Panc1 (cell line): ENCODE data around the gene RAB6B. TPM values are rescaled to one million over a fixed set of nuclear protein-coding genes. Genes with fewer than 3 reads are reported as not detected.

Source experiments
- ATAC-seq: fragments of 200-7000 bp; cut with Tn5 transposase; 2 replicates; pipeline ENCODE4 v1.9.1; 2020; ENCODE audit warnings: mild to moderate bottlenecking, moderate library complexity
- BruUV-seq: library from RNA; stranded (reverse); fragments of 400-500 nt; replicated peaks from 2 replicates; lab custom pipeline; 2021; lab: Mats Ljungman, UMichigan
- CTCF ChIA-PET: fragments of 300-600 bp; sonication (Branson Sonifier 250); formaldehyde crosslinking; loops from one replicate; lab custom pipeline; 2022; ENCODE audit warnings: antibody characterized with exemption; lab: Charles Lee
- POLR2A ChIA-PET: fragments of 300-600 bp; sonication (Branson Sonifier 250); formaldehyde crosslinking; loops from one replicate; lab custom pipeline; 2022; ENCODE audit warnings: antibody characterized with exemption; lab: Charles Lee
- DNase-seq: peaks from one replicate; pipeline ENCODE4 v3.0.0-alpha.2; 2010; ENCODE audit warnings: low read depth, low spot score
- H3K27ac ChIP-seq: 2 replicates; pipeline ENCODE4 v1.5.1; 2011; ENCODE audit warnings: mild to moderate bottlenecking, low read length, inconsistent platforms
- H3K27me3 ChIP-seq: fragments of 200-500 bp; sonication (Bioruptor generic); 2 replicates; pipeline ENCODE4 v1.6.0; 2014; ENCODE audit warnings: low read length, inconsistent platforms; ENCODE audit not compliant: control insufficient read depth, insufficient read depth
- H3K36me3 ChIP-seq: fragments of 200-500 bp; sonication (Bioruptor generic); 2 replicates; pipeline ENCODE4 v1.5.1; 2014; ENCODE audit warnings: inconsistent platforms, mild to moderate bottlenecking, low read length, moderate library complexity; ENCODE audit not compliant: control insufficient read depth, insufficient read depth
- H3K4me1 ChIP-seq: 2 replicates; pipeline ENCODE4 v1.5.1; 2011; ENCODE audit warnings: inconsistent platforms, mild to moderate bottlenecking, low read length, moderate library complexity; ENCODE audit not compliant: control insufficient read depth, insufficient read depth
- H3K4me3 ChIP-seq, 2 experiments: 2 replicates each; pipeline ENCODE4 v1.5.1; 2011 to 2012; ENCODE audit warnings: low read depth in 2 of 2, low read length in 2 of 2, mild to moderate bottlenecking in 2 of 2, inconsistent platforms in 1 of 2, moderate library complexity in 1 of 2
- H3K9me3 ChIP-seq: fragments of 200-500 bp; sonication (Bioruptor generic); 2 replicates; pipeline ENCODE4 v1.5.1; 2014; ENCODE audit warnings: low read depth, mild to moderate bottlenecking, inconsistent platforms, low read length, moderate library complexity; ENCODE audit not compliant: control insufficient read depth, insufficient read depth
- POLR2AphosphoS5 ChIP-seq: IDR thresholded peaks from 2 replicates; pipeline ENCODE4 v1.6.1; 2012; ENCODE audit warnings: mild to moderate bottlenecking, low read depth, low read length, moderate library complexity
- SIN3A ChIP-seq: IDR thresholded peaks from 2 replicates; pipeline ENCODE4 v1.6.1; 2012; ENCODE audit warnings: low read depth, mild to moderate bottlenecking, low read length, moderate library complexity, borderline replicate concordance; ENCODE audit not compliant: insufficient read depth
- TCF7L2 ChIP-seq: IDR thresholded peaks from 2 replicates; pipeline ENCODE4 v1.6.1; 2011; ENCODE audit warnings: mild to moderate bottlenecking, low read depth, low read length, inconsistent platforms
- in situ Hi-C: cut with HindIII; loops from 2 replicates; pipeline ENCODE4 v1.10.0; 2016; ENCODE audit warnings: low sequenced_read_pairs, low pct_unique_long_range_greater_than_20kb
- intact Hi-C: fragments of 100-400 bp; cut with micrococcal nuclease; formaldehyde crosslinking; loops from one replicate; pipeline ENCODE4 v1.10.0; 2022; ENCODE audit not compliant: unreplicated experiment
- total RNA-seq: library from RNA; stranded (reverse); gene quantifications from one replicate; pipeline ENCODE4 v1.2.1, GENCODE V29; 2021; ENCODE audit not compliant: unreplicated experiment
- TF ChIP-seq, protein P1 (sequence below), 2 experiments: IDR thresholded peaks; 2 replicates each; pipeline ENCODE4 v1.6.1; 2011 to 2012; ENCODE audit warnings: low read depth in 2 of 2, control low read depth in 1 of 2, low read length in 1 of 2, mild to moderate bottlenecking in 1 of 2, moderate library complexity in 1 of 2; ENCODE audit not compliant: insufficient read depth in 1 of 2
- TF ChIP-seq, protein P2 (sequence below): fragments of 450-650 bp; IDR thresholded peaks from 2 replicates; pipeline ENCODE4 v1.5.1; 2017; ENCODE audit warnings: mild to moderate bottlenecking

Gene RAB6B
- total RNA-seq, 1 experiment from 2014 or later = 49.2 TPM

DNA sequence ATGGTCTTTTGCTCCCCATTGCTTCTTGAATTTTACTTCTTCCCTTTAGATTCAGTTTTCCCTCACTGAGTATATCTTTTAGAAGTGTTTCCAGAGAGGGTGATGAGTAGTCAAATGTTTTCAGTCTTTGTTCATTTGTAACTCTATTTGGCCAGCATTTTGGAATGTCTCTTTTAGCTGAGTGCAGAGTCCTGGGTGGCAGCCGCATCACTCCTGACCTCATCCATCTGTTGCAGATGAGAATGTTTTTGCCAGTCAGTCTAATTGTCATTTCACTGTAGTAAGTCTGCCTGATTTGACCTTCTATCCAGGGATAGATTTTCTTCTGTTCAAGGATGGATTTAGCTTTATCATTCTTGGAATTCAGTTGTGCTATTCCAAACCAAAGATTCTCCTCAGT, 82.8 kb downstream of the RAB6B start:
- peaks cover 37% of the 10 kb centered on the region for H3K36me3 ChIP-seq
- no TSS peak for BruUV-seq

DNA sequence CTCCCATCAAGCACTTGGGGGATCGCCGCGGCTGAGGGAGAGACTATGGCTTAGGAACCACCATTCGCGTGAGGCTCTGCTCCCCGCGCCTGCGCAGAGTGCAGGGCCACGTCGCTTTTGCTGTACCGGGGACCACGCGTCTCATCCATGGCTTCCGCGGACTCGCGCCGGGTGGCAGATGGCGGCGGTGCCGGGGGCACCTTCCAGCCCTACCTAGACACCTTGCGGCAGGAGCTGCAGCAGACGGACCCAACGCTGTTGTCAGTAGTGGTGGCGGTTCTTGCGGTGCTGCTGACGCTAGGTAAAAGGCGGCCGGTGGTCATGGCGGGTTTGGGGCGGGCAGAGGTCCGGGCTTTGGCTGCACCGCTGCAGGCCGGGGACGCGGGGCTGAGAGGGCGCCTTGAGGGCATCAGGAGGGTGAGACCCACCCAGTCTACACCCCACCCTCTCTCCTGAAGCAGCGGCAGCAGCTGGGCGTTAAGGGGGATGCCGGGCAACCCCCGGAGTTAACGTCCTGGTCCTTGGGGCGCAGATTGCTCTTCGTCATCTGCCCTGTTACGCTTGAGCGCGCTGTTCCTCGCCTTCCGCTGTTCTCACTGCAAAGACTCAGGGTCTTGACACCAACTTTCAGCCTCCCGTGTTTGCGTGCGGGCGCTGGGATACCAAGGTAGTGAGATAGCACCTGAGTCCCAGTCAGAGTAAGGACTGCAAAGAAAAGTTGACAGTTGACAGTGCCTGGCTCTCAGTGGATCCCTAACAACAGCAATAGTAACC, 89.8 kb downstream of the RAB6B start, which contains the start of gene SRPRB:
Gene SRPRB, plus strand, starts transcription at position 114 of the 774 bp plus-strand sequence. Its CDS starts 34 bp downstream, at position 148.
- no peaks in the 10 kb centered on the region for H3K9me3 ChIP-seq
- ATAC-seq = peak; percentile 100
- H3K4me3 ChIP-seq = peak within 1 kb of the TSS; percentile 82 to 96
- intact Hi-C loops = loop anchor here (5.0 kb wide), 1 partner anchor 144 kb away; the partner anchor contains the start of gene TOPBP1
- BruUV-seq = no TSS peak
- TF ChIP-seq TCF7L2 = no peak
- TF ChIP-seq, protein P1, sequence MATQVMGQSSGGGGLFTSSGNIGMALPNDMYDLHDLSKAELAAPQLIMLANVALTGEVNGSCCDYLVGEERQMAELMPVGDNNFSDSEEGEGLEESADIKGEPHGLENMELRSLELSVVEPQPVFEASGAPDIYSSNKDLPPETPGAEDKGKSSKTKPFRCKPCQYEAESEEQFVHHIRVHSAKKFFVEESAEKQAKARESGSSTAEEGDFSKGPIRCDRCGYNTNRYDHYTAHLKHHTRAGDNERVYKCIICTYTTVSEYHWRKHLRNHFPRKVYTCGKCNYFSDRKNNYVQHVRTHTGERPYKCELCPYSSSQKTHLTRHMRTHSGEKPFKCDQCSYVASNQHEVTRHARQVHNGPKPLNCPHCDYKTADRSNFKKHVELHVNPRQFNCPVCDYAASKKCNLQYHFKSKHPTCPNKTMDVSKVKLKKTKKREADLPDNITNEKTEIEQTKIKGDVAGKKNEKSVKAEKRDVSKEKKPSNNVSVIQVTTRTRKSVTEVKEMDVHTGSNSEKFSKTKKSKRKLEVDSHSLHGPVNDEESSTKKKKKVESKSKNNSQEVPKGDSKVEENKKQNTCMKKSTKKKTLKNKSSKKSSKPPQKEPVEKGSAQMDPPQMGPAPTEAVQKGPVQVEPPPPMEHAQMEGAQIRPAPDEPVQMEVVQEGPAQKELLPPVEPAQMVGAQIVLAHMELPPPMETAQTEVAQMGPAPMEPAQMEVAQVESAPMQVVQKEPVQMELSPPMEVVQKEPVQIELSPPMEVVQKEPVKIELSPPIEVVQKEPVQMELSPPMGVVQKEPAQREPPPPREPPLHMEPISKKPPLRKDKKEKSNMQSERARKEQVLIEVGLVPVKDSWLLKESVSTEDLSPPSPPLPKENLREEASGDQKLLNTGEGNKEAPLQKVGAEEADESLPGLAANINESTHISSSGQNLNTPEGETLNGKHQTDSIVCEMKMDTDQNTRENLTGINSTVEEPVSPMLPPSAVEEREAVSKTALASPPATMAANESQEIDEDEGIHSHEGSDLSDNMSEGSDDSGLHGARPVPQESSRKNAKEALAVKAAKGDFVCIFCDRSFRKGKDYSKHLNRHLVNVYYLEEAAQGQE (IDR thresholded peaks at IDR 0.05; ENCODE audit: insufficient read depth in 1 of 2, low read depth in 2 of 2, low read length in 1 of 2) = peak in 1 of 2 experiments; percentile 22; a peak in 1 of 4 replicates
- TF ChIP-seq SIN3A = peak; percentile 91; the same call in 1 of the 2 replicates
- TF ChIP-seq POLR2AphosphoS5 = peak; percentile 80; the same call in 1 of the 2 replicates
- TF ChIP-seq, protein P2, sequence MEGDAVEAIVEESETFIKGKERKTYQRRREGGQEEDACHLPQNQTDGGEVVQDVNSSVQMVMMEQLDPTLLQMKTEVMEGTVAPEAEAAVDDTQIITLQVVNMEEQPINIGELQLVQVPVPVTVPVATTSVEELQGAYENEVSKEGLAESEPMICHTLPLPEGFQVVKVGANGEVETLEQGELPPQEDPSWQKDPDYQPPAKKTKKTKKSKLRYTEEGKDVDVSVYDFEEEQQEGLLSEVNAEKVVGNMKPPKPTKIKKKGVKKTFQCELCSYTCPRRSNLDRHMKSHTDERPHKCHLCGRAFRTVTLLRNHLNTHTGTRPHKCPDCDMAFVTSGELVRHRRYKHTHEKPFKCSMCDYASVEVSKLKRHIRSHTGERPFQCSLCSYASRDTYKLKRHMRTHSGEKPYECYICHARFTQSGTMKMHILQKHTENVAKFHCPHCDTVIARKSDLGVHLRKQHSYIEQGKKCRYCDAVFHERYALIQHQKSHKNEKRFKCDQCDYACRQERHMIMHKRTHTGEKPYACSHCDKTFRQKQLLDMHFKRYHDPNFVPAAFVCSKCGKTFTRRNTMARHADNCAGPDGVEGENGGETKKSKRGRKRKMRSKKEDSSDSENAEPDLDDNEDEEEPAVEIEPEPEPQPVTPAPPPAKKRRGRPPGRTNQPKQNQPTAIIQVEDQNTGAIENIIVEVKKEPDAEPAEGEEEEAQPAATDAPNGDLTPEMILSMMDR = no peak
- peak; percentile 82 for DNase-seq
- CTCF ChIA-PET = no interaction called here
- H3K36me3 ChIP-seq = peaks cover 14% of the 10 kb centered on the region
- H3K4me1 ChIP-seq = peaks cover 16% of the 10 kb centered on the region; the same call in 1 of the 2 replicates
- peak within 1 kb of the TSS; percentile 74 for H3K27ac ChIP-seq
- H3K27me3 ChIP-seq = no peaks in the 10 kb centered on the region; the same call in 1 of the 2 replicates
- POLR2A ChIA-PET = no interaction called here
- in situ Hi-C loops = no loop called here

More for the DNA sequence above, 82.8 kb downstream of the RAB6B start:
- POLR2A ChIA-PET = no interaction called here
- TF ChIP-seq SIN3A (no peak), TCF7L2 (no peak)
- TF ChIP-seq, protein P2 = no peak
- H3K27me3 ChIP-seq = no peaks in the 10 kb centered on the region
- no peak overlapping the region for H3K27ac ChIP-seq
- in situ Hi-C loops = no loop called here
- DNase-seq = no peak
- CTCF ChIA-PET = no interaction called here
- ATAC-seq = no peak
- H3K9me3 ChIP-seq = no peaks in the 10 kb centered on the region
- no peak overlapping the region for H3K4me3 ChIP-seq
- intact Hi-C loops = no loop called here
- no peaks in the 10 kb centered on the region; the same call in 1 of the 2 replicates for H3K4me1 ChIP-seq
